NOMO-1 treated with DMSO at 0.1 percent for 48 hours (cell line): ENCODE data around the gene VPS72.
"Not testable (repeated sequence)": the region's sequence is repeated elsewhere in the genome, so short reads cannot be mapped to it uniquely, and the experiment has no call there.

Experiments used
- DNase-seq: peaks from one replicate; lab custom pipeline; 2025; ENCODE audit not compliant: unreplicated experiment; lab: John Stamatoyannopoulos, UW

The VPS72 gene

GRCh38 chr1:151188667-151189066 lies 1.3 kb downstream of the VPS72 start:
- DNase-seq = not testable (repeated sequence)

DNA sequence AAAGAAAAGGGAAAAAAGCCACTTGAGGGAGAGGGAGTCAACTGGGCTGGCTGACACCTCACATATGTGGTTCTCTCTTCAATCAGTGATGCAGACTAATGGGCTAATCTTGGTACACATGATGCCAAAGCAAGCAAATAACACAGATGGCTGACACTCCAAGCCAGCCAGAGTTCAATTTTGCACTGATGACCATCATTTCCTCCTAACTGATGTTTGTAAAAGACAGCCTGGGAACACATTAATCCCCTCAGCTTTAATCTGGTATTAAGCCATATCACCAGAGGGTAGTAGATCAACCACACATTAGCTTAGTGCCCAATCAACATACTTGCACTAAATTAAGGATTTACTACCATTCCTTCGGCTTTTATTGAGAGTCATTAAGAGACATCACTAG lies 2.8 kb downstream of the VPS72 start:
- DNase-seq = no peak

DNA sequence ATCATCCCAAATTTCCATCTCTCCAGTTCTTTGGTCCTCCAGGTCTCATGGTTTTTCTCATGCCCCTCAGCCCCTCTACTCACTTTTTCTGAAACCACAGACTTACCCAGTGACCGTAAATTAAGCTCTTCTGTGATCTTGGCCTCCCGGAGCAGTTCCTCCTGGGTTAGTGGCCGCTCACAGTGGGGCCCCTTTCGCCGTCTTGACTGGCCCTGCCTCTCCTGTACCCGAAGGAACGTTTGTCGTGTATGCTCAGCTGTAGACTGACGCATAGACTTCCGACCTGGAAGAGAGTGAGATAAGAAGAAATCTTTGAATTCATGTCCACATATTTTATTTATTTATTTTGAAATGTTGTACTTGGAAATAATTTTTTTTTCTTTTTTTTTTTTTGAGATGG lies 5.8 kb downstream of the VPS72 start:
- DNase-seq = no peak

DNA sequence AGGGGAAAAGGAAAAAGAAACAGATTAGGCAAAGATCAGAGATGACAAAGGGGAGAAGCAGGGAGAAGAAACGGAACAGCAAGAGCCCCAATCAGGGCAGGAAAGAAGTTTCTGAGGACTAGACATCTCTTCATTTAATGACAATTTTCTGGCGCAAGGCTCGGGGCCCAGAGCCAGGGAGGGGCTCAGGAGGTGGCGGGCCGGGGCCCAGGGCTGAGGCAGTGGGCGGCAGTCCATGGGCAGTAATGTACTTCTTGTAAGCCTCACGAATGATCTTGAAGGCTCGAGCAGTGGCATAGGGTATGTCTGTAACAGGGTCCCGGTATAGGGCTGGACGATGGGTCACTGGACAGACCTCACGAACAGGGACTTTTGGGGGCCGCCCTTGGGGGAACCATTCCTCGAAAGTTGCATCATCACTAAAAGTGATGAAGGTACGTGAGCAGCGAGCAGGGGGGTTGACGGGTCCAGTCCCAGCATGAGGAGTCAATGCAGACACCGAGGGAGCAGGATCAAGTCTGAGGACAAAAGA lies 13.4 kb downstream of the VPS72 start:
- DNase-seq = no peak

DNA sequence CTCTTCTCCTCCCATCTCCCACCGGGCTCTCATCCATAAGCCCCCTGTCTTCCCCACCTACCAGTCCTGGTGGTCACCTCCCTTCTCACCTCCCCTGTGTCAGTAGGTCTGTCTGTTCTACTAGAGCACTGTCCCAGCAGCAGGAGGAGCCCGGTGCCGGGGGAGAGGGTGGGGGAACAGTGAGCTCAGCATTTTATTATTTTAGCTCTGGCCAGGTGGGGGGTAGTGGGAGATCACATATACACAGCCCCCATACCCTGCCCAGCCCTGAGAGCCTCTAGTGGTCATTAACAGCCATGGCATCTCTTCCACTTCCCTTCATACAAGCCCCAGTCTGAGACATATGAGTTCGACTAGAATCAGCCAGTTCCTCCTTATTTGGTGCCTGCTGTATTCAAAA lies 14.1 kb downstream of the VPS72 start, which contains the start of gene TMOD4:
Gene TMOD4, minus strand, starts transcription at position 119 of the 400 bp plus-strand sequence. CDS start 1,106 bp downstream, outside the sequence.
- DNase-seq = peak; percentile 21

DNA sequence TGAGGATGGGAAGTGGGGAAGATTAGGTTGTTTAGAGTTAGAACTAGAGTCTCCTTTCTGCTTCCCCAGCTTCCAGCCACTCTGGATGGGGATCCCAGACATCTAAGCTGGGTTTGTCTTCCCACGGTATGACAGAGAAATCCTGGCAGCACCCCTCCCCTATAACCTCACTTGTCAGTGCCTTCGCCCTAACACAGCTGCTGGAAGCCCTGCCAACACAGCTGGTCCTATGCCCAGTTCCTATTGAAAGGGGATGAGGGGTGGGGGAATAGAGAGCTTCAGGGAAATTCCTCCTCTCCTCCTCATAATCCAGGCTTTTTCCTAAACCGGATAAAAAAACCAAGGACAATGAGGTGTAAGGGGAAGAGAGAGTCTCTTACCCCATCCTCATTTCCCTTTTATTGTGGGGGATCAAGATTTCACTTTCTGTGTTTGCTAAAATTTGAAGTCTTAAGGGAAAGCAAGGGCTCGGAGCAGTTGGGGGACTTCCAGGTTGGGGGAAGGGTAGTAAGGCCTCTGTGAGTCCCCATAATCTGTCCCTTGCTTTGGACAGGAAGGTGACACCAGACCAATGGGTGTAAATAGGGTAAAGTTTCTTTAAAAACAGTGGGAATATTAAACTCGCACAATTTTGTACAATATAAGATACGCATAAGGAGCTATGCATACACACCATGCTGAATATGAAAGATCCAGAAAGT lies 14.8 kb downstream of the VPS72 start:
- DNase-seq = no peak

- no peak for DNase-seq
Observed at GRCh38 chr1:151171190-151171589, 18.8 kb downstream of the VPS72 start.

DNA sequence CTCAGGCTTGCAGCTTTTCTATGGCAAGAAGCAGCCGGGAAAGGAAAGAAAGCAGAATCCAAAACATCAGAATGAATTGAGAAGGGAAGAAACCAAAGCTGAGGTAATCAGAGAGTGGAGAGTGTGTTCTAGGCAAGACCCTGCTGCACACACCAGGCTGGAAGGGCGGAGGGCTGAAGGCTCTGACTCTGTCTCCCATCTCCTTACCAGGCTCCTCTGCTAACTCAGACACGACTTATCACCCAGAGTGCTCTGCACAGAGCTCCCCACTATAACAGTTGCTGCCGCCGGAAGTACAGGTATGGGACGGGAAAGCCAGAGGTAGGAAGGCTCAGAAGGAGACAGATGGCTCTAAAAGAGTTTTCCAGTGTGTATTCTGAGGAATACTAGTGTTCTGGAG lies 22.9 kb downstream of the VPS72 start:
- DNase-seq = no peak

DNA sequence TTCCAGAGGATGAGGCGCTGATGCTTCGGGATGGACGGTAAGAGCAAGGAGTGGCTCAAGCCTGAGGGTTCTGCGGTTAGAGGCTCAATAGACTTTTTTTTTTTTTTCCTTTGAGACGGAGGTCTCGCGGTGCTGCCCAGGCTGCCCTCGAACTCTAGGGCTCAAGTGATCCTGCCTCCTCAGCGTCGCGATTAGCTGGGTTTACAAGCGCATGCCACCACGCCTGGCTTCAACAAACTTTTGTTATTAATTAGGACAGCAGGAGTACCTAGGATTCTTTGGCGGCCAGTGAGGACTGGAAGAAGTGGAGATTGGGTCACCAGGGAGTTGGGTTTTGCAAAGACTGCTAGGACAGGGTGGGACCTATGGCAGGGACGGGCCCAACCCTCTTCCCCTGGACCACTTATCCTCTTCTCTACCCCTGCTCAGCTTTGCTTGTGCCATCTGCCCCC lies 23.5 kb downstream of the VPS72 start:
- peak; percentile 33 for DNase-seq

GRCh38 chr1:151165738-151166504 lies 24.1 kb downstream of the VPS72 start, which contains the start of the genes LYSMD1 and SCNM1:
Gene LYSMD1 (minus strand): TSS chr1:151165902. CDS start chr1:151165258, 644 bp downstream.
Gene SCNM1 (plus strand): TSS chr1:151166144. CDS start chr1:151166153, 9 bp downstream.
- DNase-seq = peak; percentile 99

DNA sequence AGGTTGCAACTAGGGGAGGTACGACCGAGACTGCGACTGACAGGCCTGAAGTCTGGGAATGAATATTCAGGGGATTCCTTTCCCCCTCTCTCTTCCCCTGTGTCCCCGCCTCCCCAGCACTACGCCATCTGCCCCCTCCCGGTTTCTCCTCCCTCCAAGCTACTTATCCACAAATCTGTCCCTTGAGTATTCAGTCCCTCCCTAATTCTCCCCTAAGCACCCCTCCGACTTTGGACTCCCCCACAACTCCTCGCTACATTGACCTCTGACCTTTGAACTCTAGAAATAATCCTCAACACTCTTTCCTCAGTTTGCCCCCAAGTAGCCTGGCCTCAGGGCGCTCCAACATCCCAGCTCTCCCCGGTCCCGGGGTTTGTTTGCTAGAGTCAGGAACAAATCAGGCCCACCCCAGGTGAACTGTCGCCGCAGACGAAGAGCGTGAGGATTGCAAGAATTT lies 24.7 kb downstream of the VPS72 start:
- no peak for DNase-seq

DNA sequence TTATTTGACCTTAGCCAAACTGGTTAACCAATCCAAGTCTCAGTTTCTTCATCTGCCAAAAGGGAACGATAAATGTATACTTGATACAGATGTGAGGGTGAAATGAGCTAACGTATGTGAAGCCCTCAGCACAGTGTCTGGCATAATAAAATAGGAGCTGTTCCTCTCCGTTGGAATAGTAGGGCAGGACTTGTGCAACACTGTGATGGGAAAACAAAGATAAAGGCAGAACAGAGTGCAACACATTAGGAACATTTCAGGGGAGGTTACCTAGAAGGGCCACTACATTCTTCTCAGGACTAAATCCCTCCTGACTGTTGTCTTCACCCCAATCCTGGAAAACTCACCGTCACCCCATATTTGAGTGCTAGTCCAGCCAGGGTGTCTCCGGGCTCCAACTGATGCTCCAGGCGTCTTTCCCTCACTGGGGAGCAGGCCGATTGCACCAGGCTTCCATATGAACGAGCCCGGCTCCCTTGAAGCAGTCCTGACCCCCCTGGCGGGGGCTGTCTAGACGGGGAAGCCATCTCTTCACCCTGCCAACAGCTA lies 25.2 kb downstream of the VPS72 start:
- DNase-seq = no peak

DNA sequence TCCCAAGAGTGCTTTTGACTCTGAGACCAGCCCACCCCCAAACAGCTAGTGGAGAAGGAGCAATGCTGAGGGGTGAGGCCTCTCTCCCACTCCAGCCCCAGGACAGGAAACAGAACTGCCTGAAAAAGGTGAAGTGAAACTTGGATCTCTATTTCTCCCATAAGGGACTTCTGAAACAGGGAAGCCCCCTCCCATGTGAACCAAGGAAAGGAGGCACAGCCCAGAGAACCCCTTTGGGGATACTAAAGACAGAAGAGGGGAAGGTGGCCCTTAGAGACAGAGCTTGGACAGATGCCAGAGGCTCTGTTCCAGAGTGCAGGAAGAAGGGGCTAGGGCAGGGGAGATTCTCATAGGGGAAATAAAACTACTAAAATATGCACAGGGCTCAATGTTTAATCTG lies 30.6 kb downstream of the VPS72 start:
- DNase-seq = no peak

DNA sequence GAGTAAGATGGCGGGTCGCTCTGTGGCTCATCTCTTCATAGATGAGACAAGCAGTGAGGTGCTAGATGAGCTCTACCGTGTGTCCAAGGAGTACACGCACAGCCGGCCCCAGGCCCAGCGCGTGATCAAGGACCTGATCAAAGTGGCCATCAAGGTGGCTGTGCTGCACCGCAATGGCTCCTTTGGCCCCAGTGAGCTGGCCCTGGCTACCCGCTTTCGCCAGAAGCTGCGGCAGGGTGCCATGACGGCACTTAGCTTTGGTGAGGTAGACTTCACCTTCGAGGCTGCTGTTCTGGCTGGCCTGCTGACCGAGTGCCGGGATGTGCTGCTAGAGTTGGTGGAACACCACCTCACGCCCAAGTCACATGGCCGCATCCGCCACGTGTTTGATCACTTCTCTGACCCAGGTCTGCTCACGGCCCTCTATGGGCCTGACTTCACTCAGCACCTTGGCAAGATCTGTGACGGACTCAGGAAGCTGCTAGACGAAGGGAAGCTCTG lies 31.2 kb downstream of the VPS72 start:
- peak; percentile 20 for DNase-seq

DNA sequence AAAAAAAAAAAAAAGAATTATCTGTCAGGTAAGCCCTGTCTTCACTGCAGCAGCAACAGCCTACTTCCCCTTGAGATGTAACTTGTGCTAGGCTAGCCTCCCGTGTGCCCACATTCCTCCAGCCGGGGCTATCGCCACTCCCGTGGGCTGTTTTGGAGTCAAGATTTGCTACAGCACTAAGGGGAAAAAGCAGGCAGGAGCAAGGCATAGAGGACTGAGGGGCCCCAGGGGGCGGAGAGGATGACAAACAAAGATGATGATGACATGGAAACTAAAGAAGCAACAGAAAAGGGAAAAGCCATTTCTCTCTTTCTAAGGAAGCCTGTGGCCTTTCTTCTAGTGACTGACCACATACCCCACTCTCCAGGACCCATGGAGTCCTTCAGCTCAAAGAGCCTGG lies 31.7 kb downstream of the VPS72 start:
- DNase-seq = peak; percentile 12

DNA sequence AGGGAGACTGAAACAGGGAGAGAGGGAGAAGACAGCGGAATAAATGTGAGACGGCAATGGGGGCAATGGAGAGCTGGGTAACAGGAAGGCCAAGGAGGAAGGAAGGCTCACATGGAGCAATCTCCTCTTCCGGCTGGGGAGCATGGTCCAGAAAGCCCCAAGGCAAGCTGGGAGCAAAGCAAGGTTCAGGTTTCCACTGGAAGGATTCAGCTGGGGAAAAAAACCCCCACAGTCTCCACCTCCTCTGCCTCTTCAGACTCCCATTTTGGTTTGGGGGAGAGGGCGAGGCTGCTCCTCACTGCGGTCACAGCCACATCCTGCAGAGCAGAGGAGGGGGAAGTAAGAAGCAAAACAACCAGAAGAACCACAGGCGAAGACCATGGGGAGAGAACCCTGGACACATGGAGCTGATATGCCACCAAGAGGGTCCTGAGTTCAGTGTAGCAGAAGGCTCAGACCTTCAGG lies 32.9 kb downstream of the VPS72 start:
- peak; percentile 78 for DNase-seq

DNA sequence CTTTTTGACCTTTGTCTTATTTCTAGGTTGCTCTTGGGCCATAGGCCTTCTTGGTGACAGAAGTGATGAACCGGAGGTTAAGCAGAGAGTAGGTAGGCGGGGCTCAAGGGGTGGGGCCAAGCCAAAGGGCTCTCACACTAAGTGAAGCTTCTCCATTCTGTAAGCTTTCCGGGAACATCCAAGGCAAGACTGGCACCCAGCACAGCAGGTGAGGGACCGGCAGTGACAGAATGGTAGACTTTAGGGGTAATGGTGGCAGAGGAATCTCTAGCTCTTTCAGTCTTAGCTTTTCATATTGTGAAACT lies 33.5 kb downstream of the VPS72 start, which contains the start of gene TNFAIP8L2:
Gene TNFAIP8L2, plus strand, starts transcription at position 135 of the 305 bp plus-strand sequence. CDS start 2,049 bp downstream, outside the sequence.
- peak; percentile 78 for DNase-seq

- no peak for DNase-seq
Observed at GRCh38 chr1:151147665-151148064, 42.3 kb downstream of the VPS72 start.

DNA sequence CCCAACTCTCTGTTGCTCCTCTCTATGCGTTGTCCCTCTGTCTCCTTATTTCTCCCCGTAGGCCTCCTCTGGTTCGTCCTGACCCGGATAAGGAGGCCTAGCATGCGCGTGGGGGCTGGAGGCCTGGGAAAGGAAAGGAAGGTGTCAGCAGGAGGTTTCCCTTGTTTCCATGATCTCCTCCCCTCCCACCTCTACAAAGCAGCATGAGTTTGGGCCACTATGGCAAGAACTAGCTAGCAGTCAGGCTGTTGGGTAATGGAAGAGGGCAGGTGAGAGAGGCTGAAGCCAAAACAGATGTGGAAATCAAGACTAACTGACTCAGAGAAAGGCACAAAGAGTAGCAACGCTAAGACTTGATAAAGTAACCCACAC lies 42.9 kb downstream of the VPS72 start:
- no peak for DNase-seq

DNA sequence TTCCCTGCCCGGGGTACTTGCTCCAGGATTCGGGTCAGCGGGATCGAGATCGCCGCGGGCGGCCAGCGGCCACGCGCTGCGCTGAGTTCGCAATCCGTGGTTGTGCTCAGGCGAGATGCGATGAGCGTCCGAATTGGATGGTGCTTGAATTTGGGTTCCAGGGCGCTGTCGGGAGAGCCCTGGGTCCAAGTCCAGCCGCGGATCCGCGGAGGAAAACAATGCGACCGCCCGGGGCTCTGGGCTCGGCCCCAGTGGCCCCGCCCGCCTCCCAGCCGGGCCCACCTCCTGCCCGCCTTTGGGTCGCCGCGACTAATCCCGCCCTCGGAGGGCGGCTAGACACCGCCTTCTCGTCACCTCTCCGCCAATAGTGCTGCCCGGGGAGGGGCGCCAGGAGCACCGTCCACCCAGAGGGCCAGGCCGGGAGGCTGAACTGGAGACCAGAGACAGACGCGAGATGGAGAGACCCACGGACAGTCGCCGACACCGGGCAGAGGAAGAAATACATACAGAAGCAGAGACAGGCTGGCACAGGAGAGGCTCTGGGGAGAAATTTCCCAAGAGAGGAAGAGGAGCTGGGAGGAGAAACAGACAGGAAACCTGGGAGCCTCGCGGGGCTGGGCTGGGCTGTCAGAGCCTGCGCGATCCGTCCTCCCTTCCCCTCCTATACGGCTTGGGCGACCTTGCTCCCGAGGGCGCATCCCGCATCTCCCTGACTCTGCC lies 43.4 kb downstream of the VPS72 start, which contains the start of gene SEMA6C:
Gene SEMA6C, minus strand, starts transcription at position 220 of the 720 bp plus-strand sequence. CDS start 4,010 bp downstream, outside the sequence.
- DNase-seq = peak; percentile 86
